Mucosa of stomach (tissue), 1 donor: Measurements from ENCODE around the gene CYP3A5.
"Not testable (repeated sequence)": the region's sequence is repeated elsewhere in the genome, so short reads cannot be mapped to it uniquely, and the experiment has no call there.

ENCODE experiments used
- H3K27me3 ChIP-seq: one replicate; pipeline ENCODE4 v1.7.0; 2013; ENCODE audit warnings: mild to moderate bottlenecking, low read length; ENCODE audit not compliant: control insufficient read depth, insufficient read depth
- H3K36me3 ChIP-seq: one replicate; pipeline ENCODE4 v1.7.0; 2013; ENCODE audit warnings: low read length; ENCODE audit not compliant: control insufficient read depth, insufficient read depth
- H3K4me1 ChIP-seq: one replicate; pipeline ENCODE4 v1.7.0; 2013; ENCODE audit warnings: mild to moderate bottlenecking, low read length; ENCODE audit not compliant: control insufficient read depth, insufficient read depth
- H3K4me3 ChIP-seq: one replicate; pipeline ENCODE4 v1.7.0; 2013; ENCODE audit warnings: low read length
- H3K9ac ChIP-seq: one replicate; pipeline ENCODE4 v1.7.0; 2013; ENCODE audit warnings: mild to moderate bottlenecking, low read length, moderate library complexity
- H3K9me3 ChIP-seq: one replicate; pipeline ENCODE4 v1.7.0; 2013; ENCODE audit warnings: mild to moderate bottlenecking, low read length, moderate library complexity; ENCODE audit not compliant: control insufficient read depth
- donor health status: Pancreatic carcinoma.

CYP3A5 gene

DNA sequence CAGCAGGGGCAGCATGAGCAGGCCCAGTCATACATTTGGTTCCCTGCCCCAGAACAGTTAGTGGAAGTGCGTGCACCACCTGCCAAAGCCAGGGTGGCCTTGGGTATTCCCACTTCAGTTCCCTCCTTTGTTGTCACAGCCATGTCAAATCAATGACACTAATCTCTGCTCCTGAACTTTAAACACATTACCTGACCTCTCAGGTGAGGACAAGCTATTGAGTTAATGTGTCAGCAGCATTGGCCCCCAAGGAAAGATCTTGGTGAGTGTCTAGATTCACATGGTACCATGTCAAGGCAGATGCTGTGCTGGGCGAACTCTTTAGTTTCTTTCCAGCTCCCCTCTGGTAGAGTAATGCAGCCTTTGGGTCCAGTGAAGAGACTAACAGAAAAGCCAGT is 2.1 kb downstream of the CYP3A5 start:
- Histone ChIP-seq H3K27me3 (no peaks in the 10 kb centered on the region), H3K9me3 (no peaks in the 10 kb centered on the region), H3K9ac (peak overlapping the region; percentile 78), H3K4me3 (peak overlapping the region; percentile 61), H3K36me3 (peaks cover 3% of the 10 kb centered on the region), H3K4me1 (peaks cover 20% of the 10 kb centered on the region)

DNA sequence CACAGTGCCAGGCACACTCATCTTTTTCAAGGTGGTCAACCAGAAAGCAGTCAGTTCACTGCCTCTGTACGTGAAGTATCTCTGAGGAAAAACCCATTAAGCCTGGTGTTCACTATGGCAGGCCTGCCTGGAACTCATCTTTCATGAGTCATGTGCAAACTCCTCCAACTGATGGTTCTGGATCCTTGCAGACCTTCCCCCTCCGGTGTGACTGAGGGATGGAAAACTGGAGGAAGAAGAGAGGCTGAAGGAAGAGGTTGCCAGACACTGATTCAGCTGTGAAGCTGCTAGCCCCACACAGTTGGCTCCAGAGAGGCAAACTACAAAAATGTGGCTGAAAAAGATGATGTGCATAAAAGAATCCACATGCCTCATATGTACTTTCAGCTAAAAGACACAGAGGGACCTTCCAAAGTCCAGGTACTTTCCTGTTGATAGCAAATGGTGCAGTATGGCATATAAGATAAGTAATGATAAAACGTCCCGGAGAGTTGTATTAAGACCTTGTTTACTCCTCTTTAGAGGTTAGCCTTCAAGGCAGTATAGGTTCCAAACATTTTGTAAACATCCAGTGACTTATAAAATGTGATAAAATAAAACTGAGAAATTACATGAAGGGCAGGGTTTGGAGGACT is 2.7 kb downstream of the CYP3A5 start:
- Histone ChIP-seq H3K9me3 (no peaks in the 10 kb centered on the region), H3K9ac (peak overlapping the region; percentile 78), H3K4me1 (peaks cover 20% of the 10 kb centered on the region), H3K27me3 (no peaks in the 10 kb centered on the region), H3K36me3 (peaks cover 3% of the 10 kb centered on the region), H3K4me3 (peak overlapping the region; percentile 61)

DNA sequence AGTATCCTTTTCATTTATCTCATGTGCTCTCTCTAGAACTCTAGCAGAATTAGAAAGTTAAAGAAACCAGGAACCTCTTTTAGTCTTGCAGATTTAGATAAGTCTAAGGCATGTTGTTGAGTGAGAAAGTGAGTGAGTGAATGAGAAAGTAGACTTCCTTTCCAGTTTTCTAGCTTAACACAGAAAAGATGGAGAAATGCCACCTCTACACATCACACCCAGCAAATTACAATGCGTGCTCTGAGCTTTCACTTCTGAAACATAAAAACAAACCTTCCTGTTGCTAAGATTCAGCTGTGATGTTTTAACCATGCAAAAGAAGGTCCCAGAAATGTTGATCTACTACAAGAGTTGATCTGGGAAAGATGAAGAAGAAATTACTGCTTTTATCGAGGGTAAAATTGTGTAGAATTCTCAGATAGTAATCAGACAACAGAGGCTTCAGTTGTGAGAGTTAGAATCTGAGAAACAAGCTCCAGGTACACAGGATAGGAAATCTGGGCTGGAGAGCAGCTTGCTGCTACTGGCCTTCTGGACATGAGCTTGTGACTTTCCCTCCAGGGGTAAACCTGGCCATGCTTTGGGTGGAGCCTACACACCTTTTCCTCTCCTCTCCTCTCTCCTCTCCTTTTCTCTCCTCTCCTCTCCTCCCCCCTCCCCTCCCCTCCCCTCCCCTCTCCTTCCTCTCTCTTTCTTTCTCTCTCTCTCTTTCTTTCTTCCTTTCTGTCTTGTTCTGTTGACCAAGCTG is 4.6 kb downstream of the CYP3A5 start:
- no peak overlapping the region for H3K9ac ChIP-seq
- no peaks in the 10 kb centered on the region for H3K27me3 ChIP-seq
- H3K9me3 ChIP-seq, result no peaks in the 10 kb centered on the region
- peaks cover 3% of the 10 kb centered on the region for H3K36me3 ChIP-seq
- no peak overlapping the region for H3K4me3 ChIP-seq
- peaks cover 15% of the 10 kb centered on the region for H3K4me1 ChIP-seq

DNA sequence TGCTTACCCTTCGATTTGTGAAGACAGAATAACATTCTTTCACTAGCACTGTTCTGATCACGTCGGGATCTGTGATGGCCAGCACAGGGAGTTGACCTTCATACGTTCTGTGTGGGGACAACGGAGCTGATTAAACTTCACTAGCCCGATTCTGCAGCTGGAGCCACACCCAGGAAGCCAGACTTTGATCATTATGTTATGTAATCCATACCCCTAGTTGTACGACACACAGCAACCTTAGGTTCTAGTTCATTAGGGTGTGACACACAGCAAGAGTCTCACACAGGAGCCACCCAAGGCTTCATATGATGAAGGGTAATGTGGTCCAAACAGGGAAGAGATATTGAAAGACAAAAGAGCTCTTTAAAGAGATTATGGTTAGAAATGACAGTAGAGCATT is 7.2 kb downstream of the CYP3A5 start:
- Histone ChIP-seq H3K4me1 (peaks cover 14% of the 10 kb centered on the region), H3K9me3 (no peaks in the 10 kb centered on the region), H3K4me3 (no peak overlapping the region), H3K9ac (no peak overlapping the region), H3K27me3 (no peaks in the 10 kb centered on the region), H3K36me3 (peaks cover 3% of the 10 kb centered on the region)

DNA sequence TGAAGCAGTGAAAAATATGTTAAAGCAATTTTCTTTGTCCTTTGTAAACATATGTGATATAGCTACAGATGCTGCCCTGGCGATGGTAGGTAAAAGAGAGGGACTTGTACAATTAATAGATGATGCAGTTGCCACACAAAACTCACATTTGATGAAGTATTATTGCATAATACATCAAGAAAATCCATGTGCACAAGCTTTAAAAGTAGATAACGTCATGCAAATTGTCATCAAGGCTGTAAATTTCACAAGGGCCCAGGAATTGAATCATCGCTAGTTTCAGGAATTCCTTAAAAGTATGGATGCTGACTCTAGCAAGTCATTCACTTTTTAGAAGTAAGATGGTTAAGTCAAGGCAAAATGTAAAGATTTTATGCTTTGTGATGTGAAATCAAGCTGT is 10.0 kb downstream of the CYP3A5 start:
- peaks cover 6% of the 10 kb centered on the region for H3K36me3 ChIP-seq
- no peaks in the 10 kb centered on the region for H3K4me1 ChIP-seq
- no peaks in the 10 kb centered on the region for H3K27me3 ChIP-seq
- no peaks in the 10 kb centered on the region for H3K9me3 ChIP-seq
- H3K9ac ChIP-seq, result no peak overlapping the region
- H3K4me3 ChIP-seq, result no peak overlapping the region

DNA sequence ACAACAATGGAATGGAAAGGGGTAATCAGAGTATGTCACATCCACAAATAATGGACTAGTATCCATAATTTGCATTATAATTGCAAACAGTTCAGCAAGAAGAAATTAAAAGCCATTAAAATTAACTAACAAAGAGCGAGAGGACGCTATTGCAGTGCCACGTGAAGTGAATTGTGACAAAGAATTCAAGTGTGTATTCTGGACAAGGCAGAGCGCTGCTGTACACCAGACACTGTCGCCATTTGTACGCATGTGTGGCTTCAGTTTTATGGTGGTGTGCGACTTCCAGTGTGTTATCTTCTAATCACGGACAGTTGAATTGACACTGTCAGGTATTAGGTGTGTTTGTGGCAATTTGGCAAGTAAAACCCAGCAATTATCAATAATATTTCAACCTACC is 11.3 kb downstream of the CYP3A5 start:
- Histone ChIP-seq H3K4me1 (no peaks in the 10 kb centered on the region), H3K9me3 (no peaks in the 10 kb centered on the region), H3K27me3 (no peaks in the 10 kb centered on the region), H3K36me3 (peaks cover 10% of the 10 kb centered on the region), H3K4me3 (no peak overlapping the region), H3K9ac (no peak overlapping the region)

DNA sequence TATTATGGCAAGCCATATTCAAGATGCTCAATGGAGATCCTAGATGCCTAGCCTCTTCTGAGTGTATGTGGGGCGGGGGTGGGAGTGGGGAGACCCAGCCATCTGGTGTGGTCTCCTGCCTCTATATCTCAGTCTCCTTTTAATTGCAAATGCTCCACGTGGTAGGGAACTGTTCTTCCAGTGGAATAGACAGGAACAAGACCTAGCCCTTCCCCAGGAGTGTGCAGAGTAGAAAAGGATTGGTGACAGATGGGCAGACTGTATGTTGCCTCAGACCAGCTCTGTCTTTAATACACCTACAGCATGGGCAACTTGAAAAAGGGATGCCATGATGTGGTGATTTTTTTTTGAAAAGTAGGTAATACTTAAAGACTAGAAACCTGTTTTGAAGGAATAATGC is 12.6 kb downstream of the CYP3A5 start:
- H3K9ac ChIP-seq, result no peak overlapping the region
- H3K4me3 ChIP-seq, result no peak overlapping the region
- H3K4me1 ChIP-seq, result no peaks in the 10 kb centered on the region
- no peaks in the 10 kb centered on the region for H3K27me3 ChIP-seq
- H3K9me3 ChIP-seq, result peaks cover 5% of the 10 kb centered on the region
- H3K36me3 ChIP-seq, result peaks cover 21% of the 10 kb centered on the region

DNA sequence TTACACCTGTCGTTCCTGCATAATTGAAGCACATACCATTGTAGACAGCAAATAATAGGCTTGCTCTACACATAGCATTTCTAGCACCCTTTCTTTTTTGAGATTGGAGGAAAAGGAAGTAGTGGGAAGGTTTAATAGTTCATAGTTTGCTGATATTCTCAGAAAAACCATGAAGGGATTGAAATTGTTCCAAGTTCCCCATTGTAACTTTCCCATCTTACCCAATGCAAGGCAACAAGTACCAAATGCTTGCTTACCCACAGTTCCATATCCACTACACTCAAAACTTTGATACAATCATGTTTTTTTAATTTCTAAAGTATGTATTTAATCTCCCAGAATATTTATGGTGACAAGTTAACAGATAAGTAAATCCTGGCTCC is 13.8 kb downstream of the CYP3A5 start:
- H3K4me3 ChIP-seq, result no peak overlapping the region
- no peaks in the 10 kb centered on the region for H3K27me3 ChIP-seq
- no peak overlapping the region for H3K9ac ChIP-seq
- H3K9me3 ChIP-seq, result peaks cover 5% of the 10 kb centered on the region
- no peaks in the 10 kb centered on the region for H3K4me1 ChIP-seq
- H3K36me3 ChIP-seq, result peaks cover 31% of the 10 kb centered on the region

DNA sequence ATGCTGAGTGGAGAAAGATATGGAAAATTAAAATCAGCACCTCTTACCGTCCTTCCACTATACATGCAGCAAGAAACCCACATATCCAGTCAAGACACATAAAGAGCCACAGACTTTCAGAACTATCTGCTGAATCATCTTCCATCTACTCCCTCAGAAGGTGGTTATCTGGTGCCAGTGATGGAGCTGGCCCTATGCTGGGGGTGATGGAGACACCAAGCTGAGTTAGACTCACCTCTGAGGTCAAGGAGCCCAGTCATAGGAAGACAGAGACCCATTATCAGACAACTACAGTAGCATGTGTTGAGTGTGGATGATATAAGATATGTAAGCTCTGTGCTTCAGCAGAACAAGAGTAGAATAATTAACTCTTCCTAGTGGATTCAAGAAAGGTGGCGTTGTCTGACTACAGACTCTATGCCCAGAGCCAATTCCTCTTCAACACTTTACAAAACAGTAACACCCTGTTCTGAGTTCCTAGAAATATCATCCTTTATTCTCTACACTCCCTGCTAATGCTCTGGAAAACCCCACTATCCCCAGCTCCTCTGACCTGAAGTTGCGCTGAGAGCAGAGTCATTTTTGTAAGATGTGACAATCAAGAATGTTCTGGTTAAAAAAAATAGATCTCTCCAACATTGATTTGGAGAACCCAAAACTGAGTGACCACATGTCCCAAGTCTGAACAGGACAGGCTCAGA is 14.3 kb downstream of the CYP3A5 start:
- Histone ChIP-seq H3K4me3 (no peak overlapping the region), H3K9ac (no peak overlapping the region), H3K9me3 (peaks cover 5% of the 10 kb centered on the region), H3K4me1 (no peaks in the 10 kb centered on the region), H3K27me3 (no peaks in the 10 kb centered on the region), H3K36me3 (peaks cover 36% of the 10 kb centered on the region)

DNA sequence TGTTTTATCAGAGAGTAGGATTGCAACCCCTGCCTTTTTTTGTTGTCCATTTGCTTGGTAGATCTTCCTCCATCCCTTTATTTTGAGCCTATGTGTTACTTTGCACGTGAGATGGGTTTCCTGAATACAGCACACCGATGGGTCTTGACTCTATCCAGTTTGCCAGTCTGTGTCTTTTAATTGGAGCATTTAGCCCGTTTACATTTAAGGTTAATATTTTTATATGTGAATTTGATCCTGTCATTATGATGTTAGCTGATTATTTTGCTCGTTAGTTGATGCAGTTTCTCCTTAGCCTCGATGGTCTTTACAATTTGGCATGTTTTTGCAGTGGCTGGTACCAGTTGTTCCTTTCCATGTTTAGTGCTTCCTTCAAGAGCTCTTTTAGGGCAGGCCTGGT is 21.9 kb downstream of the CYP3A5 start:
- H3K27me3 ChIP-seq, H3K4me1 ChIP-seq, H3K4me3 ChIP-seq, H3K9me3 ChIP-seq, H3K9ac ChIP-seq: not testable (repeated sequence)
- peaks cover 25% of the 10 kb centered on the region for H3K36me3 ChIP-seq

DNA sequence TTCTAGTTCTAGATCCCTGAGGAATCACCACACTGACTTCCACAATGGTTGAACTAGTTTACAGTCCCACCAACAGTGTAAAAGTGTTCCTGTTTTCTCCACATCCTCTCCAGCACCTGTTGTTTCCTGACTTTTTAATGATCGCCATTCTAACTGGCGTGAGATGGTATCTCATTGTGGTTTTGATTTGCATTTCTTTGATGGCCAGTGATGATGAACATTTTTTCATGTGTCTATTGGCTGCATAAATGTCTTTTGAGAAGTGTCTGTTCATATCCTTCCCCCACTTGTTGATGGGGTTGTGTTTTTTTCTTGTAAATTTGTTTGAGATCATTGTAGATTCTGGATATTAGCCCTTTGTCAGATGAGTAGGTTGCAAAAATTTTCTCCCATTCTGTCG is 25.2 kb downstream of the CYP3A5 start:
- not testable (repeated sequence) for H3K36me3 ChIP-seq, H3K27me3 ChIP-seq, H3K4me3 ChIP-seq, H3K9ac ChIP-seq, H3K9me3 ChIP-seq, H3K4me1 ChIP-seq

DNA sequence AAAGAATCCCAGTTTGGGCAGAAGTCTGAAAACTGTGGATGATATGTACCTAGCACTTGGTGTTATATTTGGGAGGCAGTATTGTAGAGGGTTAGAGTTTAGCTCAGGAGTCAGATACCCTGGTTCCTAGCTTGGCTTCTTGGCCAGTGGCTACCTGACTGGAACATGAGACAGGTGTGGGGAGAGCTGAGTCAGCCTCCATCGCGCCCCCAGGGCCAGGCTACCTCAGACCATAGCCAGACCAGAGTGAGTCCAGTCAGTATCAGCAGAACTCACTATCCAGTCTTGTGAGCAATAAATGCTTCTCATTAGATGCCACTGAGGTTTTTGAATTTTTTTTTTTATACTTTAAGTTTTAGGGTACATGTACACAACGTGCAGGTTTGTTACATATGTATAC is 26.0 kb downstream of the CYP3A5 start:
- Histone ChIP-seq H3K36me3 (no peaks in the 10 kb centered on the region), H3K9me3 (no peaks in the 10 kb centered on the region), H3K9ac (no peak overlapping the region), H3K4me1 (no peaks in the 10 kb centered on the region), H3K4me3 (no peak overlapping the region), H3K27me3 (no peaks in the 10 kb centered on the region)
